Endodermal cell (in vitro differentiated cells): ENCODE measurements around the gene CCDC6. TPM values are rescaled to one million over a fixed set of nuclear protein-coding genes. Genes with fewer than 3 reads are reported as not detected.

ENCODE experiments used
- DNase-seq: peaks from one replicate; pipeline ENCODE4 v3.0.0-alpha.2; 2017
- H3K27ac ChIP-seq: 2 replicates; pipeline ENCODE4 v1.5.1; 2013; ENCODE audit warnings: mild to moderate bottlenecking, low read depth, low read length, moderate library complexity
- H3K27me3 ChIP-seq: 2 replicates; pipeline ENCODE4 v1.6.1; 2013; ENCODE audit warnings: mild to moderate bottlenecking, low read length, moderate library complexity; ENCODE audit not compliant: insufficient read depth, control insufficient read depth, poor library complexity, severe bottlenecking
- H3K36me3 ChIP-seq: 2 replicates; pipeline ENCODE4 v1.7.0; 2013; ENCODE audit warnings: mild to moderate bottlenecking, low read length, moderate library complexity; ENCODE audit not compliant: control insufficient read depth, insufficient read depth
- H3K4me1 ChIP-seq: one replicate; pipeline ENCODE4 v1.7.0; 2013; ENCODE audit warnings: low read length; ENCODE audit not compliant: control insufficient read depth, insufficient read depth
- H3K4me3 ChIP-seq: 2 replicates; pipeline ENCODE4 v1.5.1; 2013; ENCODE audit warnings: mild to moderate bottlenecking, low read length, moderate library complexity
- H3K9ac ChIP-seq: 2 replicates; pipeline ENCODE4 v1.6.1; 2013; ENCODE audit warnings: mild to moderate bottlenecking, low read length, moderate library complexity; ENCODE audit not compliant: poor library complexity, severe bottlenecking; ENCODE audit errors: extremely low read depth
- H3K9me3 ChIP-seq: 2 replicates; pipeline ENCODE4 v1.6.1; 2013; ENCODE audit warnings: mild to moderate bottlenecking, low read length, moderate library complexity; ENCODE audit not compliant: control insufficient read depth
- H3K27ac Mint-ChIP-seq: 2 replicates; pipeline ENCODE4 v1.8.0; 2020; ENCODE audit warnings: mixed read lengths
- H3K27me3 Mint-ChIP-seq: 2 replicates; pipeline ENCODE4 v1.8.0; 2021; ENCODE audit warnings: mild to moderate bottlenecking, mixed read lengths; ENCODE audit not compliant: insufficient read depth
- H3K36me3 Mint-ChIP-seq: 2 replicates; pipeline ENCODE4 v1.8.0; 2020; ENCODE audit warnings: low read depth, mixed read lengths
- H3K4me1 Mint-ChIP-seq: 2 replicates; pipeline ENCODE4 v1.8.0; 2020; ENCODE audit warnings: mixed read lengths
- H3K4me3 Mint-ChIP-seq: 2 replicates; pipeline ENCODE4 v1.8.0; 2020; ENCODE audit warnings: mild to moderate bottlenecking, moderate library complexity, mixed read lengths
- H3K9me3 Mint-ChIP-seq: 2 replicates; pipeline ENCODE4 v1.8.0; 2020; ENCODE audit warnings: mild to moderate bottlenecking, mixed read lengths
- CTCF ChIP-seq: fragments of 200-600 bp; sonication (generic); conservative IDR thresholded peaks from 2 replicates; pipeline ENCODE4 v1.5.0; 2021; ENCODE audit warnings: antibody characterized with exemption, mild to moderate bottlenecking
- WGBS, 2 experiments: methylation state at CpG; one replicate each; pipeline versions ENCODE4 v1.1.5 to v1.1.7; 2013; ENCODE audit warnings: missing lambda C conversion rate in 2 of 2, mixed read lengths in 1 of 2; ENCODE audit not compliant: insufficient coverage in 1 of 2, insufficient read length in 1 of 2; 5-methylcytosine and 5-hydroxymethylcytosine counted together
- total RNA-seq, 2 donors: library from RNA; stranded (reverse); fragmentation: NEBNext Ultra II Directional in 1 of 2; extraction: Animal tissue kit (Norgen Biotek cat#: 25700) in 1 of 2; gene quantifications; 2 replicates in 1 of 2; 3 replicates in 1 of 2; pipeline ENCODE4 v1.2.1, GENCODE V29; 2021

Gene CCDC6
- total RNA-seq, 2 donors from 2014 or later = 29.3 to 30.4 TPM

GRCh38 chr10:59857049-59857448 is 49.3 kb downstream of the CCDC6 start:
- peaks cover 2% of the 10 kb centered on the region for H3K36me3 ChIP-seq
- no peak overlapping the region for H3K27ac Mint-ChIP-seq
- no peak overlapping the region for H3K27ac ChIP-seq
- no peaks in the 10 kb centered on the region for H3K9me3 Mint-ChIP-seq
- no peak overlapping the region for H3K4me3 ChIP-seq
- TF ChIP-seq CTCF = no peak
- DNase-seq = no peak
- H3K36me3 Mint-ChIP-seq = peaks cover 15% of the 10 kb centered on the region
- peaks cover 5% of the 10 kb centered on the region for H3K9me3 ChIP-seq
- H3K27me3 Mint-ChIP-seq = no peaks in the 10 kb centered on the region
- no peak overlapping the region for H3K9ac ChIP-seq
- H3K4me3 Mint-ChIP-seq = no peak overlapping the region
- H3K27me3 ChIP-seq = no peaks in the 10 kb centered on the region
- WGBS, 2 experiments = 80% methylated on average over 1 of the region's 3 CpGs; no CpG with 5 or more reads in 1 of the 2 experiments
- no peaks in the 10 kb centered on the region for H3K4me1 ChIP-seq
- H3K4me1 Mint-ChIP-seq = peaks cover 23% of the 10 kb centered on the region

- peaks cover 5% of the 10 kb centered on the region for H3K9me3 ChIP-seq
- no peaks in the 10 kb centered on the region for H3K27me3 ChIP-seq
- Mint-ChIP-seq H3K27me3 (no peaks in the 10 kb centered on the region), H3K4me3 (no peak overlapping the region), H3K4me1 (peaks cover 23% of the 10 kb centered on the region), H3K27ac (no peak overlapping the region), H3K36me3 (peaks cover 16% of the 10 kb centered on the region), H3K9me3 (no peaks in the 10 kb centered on the region)
- TF ChIP-seq CTCF = no peak
- no peak overlapping the region for H3K27ac ChIP-seq
- H3K36me3 ChIP-seq = peaks cover 11% of the 10 kb centered on the region
- no peak for DNase-seq
- no peaks in the 10 kb centered on the region for H3K4me1 ChIP-seq
- WGBS, 2 experiments = 80 to 95% methylated on average over 1 to 3 of the region's 3 CpGs
- H3K9ac ChIP-seq = no peak overlapping the region
- H3K4me3 ChIP-seq = no peak overlapping the region
Measured at GRCh38 chr10:59856104-59856503, 50.3 kb downstream of the CCDC6 start.

DNA sequence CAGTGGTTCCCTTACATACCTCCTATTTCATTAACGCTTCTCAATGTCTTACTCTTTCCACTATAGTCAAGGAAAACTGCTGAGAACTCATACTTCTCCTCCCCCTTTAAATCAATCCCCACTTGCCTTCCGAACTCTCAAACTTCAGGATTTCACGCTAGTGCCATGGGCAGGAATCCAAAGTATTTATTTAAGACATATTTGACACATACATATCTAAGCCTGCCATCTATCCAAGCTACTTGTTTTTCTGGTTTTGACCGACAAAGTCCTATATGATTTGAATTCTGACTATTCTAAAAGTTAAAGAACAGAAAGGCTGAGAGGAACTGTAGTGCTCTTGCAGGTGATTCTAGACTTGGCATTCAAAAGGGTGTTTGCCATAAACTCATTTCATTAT is 51.8 kb downstream of the CCDC6 start:
- 96 to 100% methylated on average over 2 to 4 of the region's 4 CpGs for WGBS, 2 experiments
- Mint-ChIP-seq H3K27me3 (no peaks in the 10 kb centered on the region), H3K9me3 (no peaks in the 10 kb centered on the region), H3K36me3 (peaks cover 9% of the 10 kb centered on the region), H3K4me1 (peaks cover 22% of the 10 kb centered on the region), H3K4me3 (no peak overlapping the region), H3K27ac (no peak overlapping the region)
- no peak for TF ChIP-seq CTCF
- H3K9ac ChIP-seq = no peak overlapping the region
- H3K4me3 ChIP-seq = no peak overlapping the region
- no peaks in the 10 kb centered on the region for H3K9me3 ChIP-seq
- DNase-seq = no peak
- H3K27ac ChIP-seq = no peak overlapping the region
- no peaks in the 10 kb centered on the region for H3K27me3 ChIP-seq
- H3K36me3 ChIP-seq = peaks cover 20% of the 10 kb centered on the region
- H3K4me1 ChIP-seq = no peaks in the 10 kb centered on the region
